Neural cell (in vitro differentiated cells): ENCODE measurements around the gene POLR2H.

Experiments used
- EP300 ChIP-seq: fragments of 450-650 bp; conservative IDR thresholded peaks from 2 replicates; pipeline ENCODE4 v1.6.1; 2014; ENCODE audit warnings: antibody characterized with exemption, mild to moderate bottlenecking, moderate library complexity; ENCODE audit not compliant: poor library complexity, severe bottlenecking
- EZH2 ChIP-seq: fragments of 200-600, 300-800 bp; shearing (Covaris generic), sonication (generic); IDR thresholded peaks from 2 replicates; pipeline ENCODE4 v1.6.1; 2014; ENCODE audit warnings: antibody characterized with exemption, low read length, borderline replicate concordance, mild to moderate bottlenecking; ENCODE audit not compliant: insufficient read depth, poor library complexity, severe bottlenecking
- RAD21 ChIP-seq: fragments of 450-650 bp; conservative IDR thresholded peaks from 2 replicates; pipeline ENCODE4 v1.6.1; 2014; ENCODE audit warnings: antibody characterized with exemption, mild to moderate bottlenecking, moderate library complexity
- SMC3 ChIP-seq: fragments of 450-650 bp; conservative IDR thresholded peaks from 2 replicates; pipeline ENCODE4 v1.6.1; 2014; ENCODE audit warnings: antibody characterized with exemption, mild to moderate bottlenecking, moderate library complexity; ENCODE audit not compliant: poor library complexity
- TAF1 ChIP-seq: IDR thresholded peaks from 2 replicates; pipeline ENCODE4 v1.6.1; 2012; ENCODE audit warnings: low read depth
- TF ChIP-seq, protein P1 (sequence below): fragments of 450-650 bp; IDR thresholded peaks from 2 replicates; pipeline ENCODE4 v1.5.1; 2014; ENCODE audit warnings: antibody characterized with exemption, mild to moderate bottlenecking, moderate library complexity; ENCODE audit not compliant: poor library complexity, severe bottlenecking
- TF ChIP-seq, protein P2 (sequence below): IDR thresholded peaks from 2 replicates; pipeline ENCODE4 v1.6.1; 2012; ENCODE audit warnings: borderline replicate concordance

DNA sequence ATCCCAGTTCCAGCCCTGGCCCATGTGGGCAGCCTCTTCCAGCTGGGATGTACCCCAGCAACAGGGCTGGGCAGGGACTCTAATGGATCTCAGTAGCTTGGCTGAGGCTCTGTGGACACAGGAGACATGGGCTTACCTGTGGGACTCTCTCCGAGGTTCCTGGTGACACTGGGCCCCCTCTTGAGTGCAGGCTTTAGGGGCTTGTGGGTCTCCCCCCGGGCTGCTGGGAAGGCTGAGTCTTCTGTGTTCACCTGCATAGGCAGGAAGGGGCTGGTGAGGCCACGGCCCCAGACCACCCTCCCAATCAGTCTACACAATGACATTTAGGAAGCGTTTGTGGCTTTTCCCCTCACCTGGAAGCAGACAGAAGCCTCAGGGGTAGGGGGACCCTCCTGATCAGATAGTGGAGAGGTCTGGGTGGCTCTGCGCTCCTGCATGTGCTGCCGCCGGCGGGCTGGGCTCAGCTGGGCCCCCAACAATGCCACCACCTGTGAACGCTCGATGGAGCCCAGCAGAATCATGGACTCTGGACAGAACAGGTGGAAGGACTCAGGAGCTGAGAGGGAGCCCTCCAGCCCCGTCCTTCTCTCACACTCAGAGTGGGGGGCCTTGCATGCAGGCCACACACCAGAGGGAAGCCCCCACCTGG is 8.5 kb upstream of the POLR2H start:
- no peak for TF ChIP-seq EZH2
- TF ChIP-seq, protein P1, sequence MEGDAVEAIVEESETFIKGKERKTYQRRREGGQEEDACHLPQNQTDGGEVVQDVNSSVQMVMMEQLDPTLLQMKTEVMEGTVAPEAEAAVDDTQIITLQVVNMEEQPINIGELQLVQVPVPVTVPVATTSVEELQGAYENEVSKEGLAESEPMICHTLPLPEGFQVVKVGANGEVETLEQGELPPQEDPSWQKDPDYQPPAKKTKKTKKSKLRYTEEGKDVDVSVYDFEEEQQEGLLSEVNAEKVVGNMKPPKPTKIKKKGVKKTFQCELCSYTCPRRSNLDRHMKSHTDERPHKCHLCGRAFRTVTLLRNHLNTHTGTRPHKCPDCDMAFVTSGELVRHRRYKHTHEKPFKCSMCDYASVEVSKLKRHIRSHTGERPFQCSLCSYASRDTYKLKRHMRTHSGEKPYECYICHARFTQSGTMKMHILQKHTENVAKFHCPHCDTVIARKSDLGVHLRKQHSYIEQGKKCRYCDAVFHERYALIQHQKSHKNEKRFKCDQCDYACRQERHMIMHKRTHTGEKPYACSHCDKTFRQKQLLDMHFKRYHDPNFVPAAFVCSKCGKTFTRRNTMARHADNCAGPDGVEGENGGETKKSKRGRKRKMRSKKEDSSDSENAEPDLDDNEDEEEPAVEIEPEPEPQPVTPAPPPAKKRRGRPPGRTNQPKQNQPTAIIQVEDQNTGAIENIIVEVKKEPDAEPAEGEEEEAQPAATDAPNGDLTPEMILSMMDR: no peak
- TF ChIP-seq, protein P2, sequence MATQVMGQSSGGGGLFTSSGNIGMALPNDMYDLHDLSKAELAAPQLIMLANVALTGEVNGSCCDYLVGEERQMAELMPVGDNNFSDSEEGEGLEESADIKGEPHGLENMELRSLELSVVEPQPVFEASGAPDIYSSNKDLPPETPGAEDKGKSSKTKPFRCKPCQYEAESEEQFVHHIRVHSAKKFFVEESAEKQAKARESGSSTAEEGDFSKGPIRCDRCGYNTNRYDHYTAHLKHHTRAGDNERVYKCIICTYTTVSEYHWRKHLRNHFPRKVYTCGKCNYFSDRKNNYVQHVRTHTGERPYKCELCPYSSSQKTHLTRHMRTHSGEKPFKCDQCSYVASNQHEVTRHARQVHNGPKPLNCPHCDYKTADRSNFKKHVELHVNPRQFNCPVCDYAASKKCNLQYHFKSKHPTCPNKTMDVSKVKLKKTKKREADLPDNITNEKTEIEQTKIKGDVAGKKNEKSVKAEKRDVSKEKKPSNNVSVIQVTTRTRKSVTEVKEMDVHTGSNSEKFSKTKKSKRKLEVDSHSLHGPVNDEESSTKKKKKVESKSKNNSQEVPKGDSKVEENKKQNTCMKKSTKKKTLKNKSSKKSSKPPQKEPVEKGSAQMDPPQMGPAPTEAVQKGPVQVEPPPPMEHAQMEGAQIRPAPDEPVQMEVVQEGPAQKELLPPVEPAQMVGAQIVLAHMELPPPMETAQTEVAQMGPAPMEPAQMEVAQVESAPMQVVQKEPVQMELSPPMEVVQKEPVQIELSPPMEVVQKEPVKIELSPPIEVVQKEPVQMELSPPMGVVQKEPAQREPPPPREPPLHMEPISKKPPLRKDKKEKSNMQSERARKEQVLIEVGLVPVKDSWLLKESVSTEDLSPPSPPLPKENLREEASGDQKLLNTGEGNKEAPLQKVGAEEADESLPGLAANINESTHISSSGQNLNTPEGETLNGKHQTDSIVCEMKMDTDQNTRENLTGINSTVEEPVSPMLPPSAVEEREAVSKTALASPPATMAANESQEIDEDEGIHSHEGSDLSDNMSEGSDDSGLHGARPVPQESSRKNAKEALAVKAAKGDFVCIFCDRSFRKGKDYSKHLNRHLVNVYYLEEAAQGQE: no peak
- TF ChIP-seq RAD21: no peak
- no peak for TF ChIP-seq EP300
- no peak for TF ChIP-seq TAF1
- TF ChIP-seq SMC3: no peak
